ENCODE data around the gene ZFYVE27. TPM values are rescaled to one million over a fixed set of nuclear protein-coding genes. Genes with fewer than 3 reads are reported as not detected.

The ZFYVE27 gene
- total and polyA plus RNA-seq, 2 experiments from 2014 or later: 17.2 to 32.6 TPM

GRCh38 chr10:97743169-97743943 lies 6.4 kb downstream of the ZFYVE27 start:
- WGBS, 2 experiments (ENCODE audit: low coverage in 1 of 2, low lambda C conversion rate in 2 of 2, missing lambda C conversion rate in 2 of 2): 88 to 91% methylated on average over 10 of the region's 10 CpGs
- Histone ChIP-seq H3K4me1 (ENCODE audit: insufficient read depth) (peaks cover 5% of the 10 kb centered on the region), H2AFZ (no peak overlapping the region), H3K4me3 (no peak overlapping the region), H4K20me1 (ENCODE audit: insufficient read depth) (0 out of 2 replicates have a peak, but pooled peaks cover 5% of the 10 kb centered on the region), H3K79me2 (ENCODE audit: insufficient read depth) (peaks cover 80% of the 10 kb centered on the region), H3K36me3 (ENCODE audit: low read depth) (peaks cover 32% of the 10 kb centered on the region), H3K27ac (no peak overlapping the region), H3F3A (ENCODE audit: insufficient read depth) (no peaks in the 10 kb centered on the region), H3K9me3 (ENCODE audit: low read depth) (no peaks in the 10 kb centered on the region), H3K4me2 (ENCODE audit: unreplicated experiment) (no peak overlapping the region), H3K9ac (no peak overlapping the region), H3K9me2 (ENCODE audit: insufficient read depth) (no peaks in the 10 kb centered on the region), H3K27me3 (replicated peaks; ENCODE audit: insufficient read depth) (no peaks in the 10 kb centered on the region)
- no peak for TF ChIP-seq EZH2phosphoT487 (IDR thresholded peaks at IDR 0.05; ENCODE audit: insufficient read depth, low read depth)
- no peak for TF ChIP-seq EZH2 (IDR thresholded peaks at IDR 0.05; ENCODE audit: insufficient read depth, poor library complexity, severe bottlenecking)
- in situ Hi-C loops (cut with MboI): no loop called here
- no peak for DNase-seq

GRCh38 chr10:97744405-97745035 lies 7.6 kb downstream of the ZFYVE27 start:
- H3K36me3 ChIP-seq (ENCODE audit: low read depth): peaks cover 37% of the 10 kb centered on the region
- no peak for DNase-seq

GRCh38 chr10:97747573-97747972 lies 10.6 kb downstream of the ZFYVE27 start:
- in situ Hi-C loops (cut with MboI): no loop called here
- Histone ChIP-seq H4K20me1 (ENCODE audit: insufficient read depth) (no peaks in the 10 kb centered on the region), H3K36me3 (ENCODE audit: low read depth) (peaks cover 56% of the 10 kb centered on the region), H3K4me3 (no peak overlapping the region), H3K4me1 (ENCODE audit: insufficient read depth) (no peaks in the 10 kb centered on the region), H3K27ac (no peak overlapping the region), H3K79me2 (ENCODE audit: insufficient read depth) (peaks cover 45% of the 10 kb centered on the region), H3K4me2 (ENCODE audit: unreplicated experiment) (no peak overlapping the region), H3K9me2 (ENCODE audit: insufficient read depth) (no peaks in the 10 kb centered on the region), H3K27me3 (replicated peaks; ENCODE audit: insufficient read depth) (no peaks in the 10 kb centered on the region), H3K9me3 (ENCODE audit: low read depth) (no peaks in the 10 kb centered on the region), H3F3A (ENCODE audit: insufficient read depth) (no peaks in the 10 kb centered on the region), H2AFZ (no peak overlapping the region), H3K9ac (no peak overlapping the region)
- DNase-seq: no peak
- TF ChIP-seq EZH2phosphoT487 (IDR thresholded peaks at IDR 0.05; ENCODE audit: insufficient read depth, low read depth): no peak
- TF ChIP-seq EZH2 (IDR thresholded peaks at IDR 0.05; ENCODE audit: insufficient read depth, poor library complexity, severe bottlenecking): no peak
- WGBS, 2 experiments (ENCODE audit: low coverage in 1 of 2, low lambda C conversion rate in 2 of 2, missing lambda C conversion rate in 2 of 2): 100% methylated on average over 1 of the region's 1 CpG

More at GRCh38 chr10:97744405-97745035, 7.6 kb downstream of the ZFYVE27 start:
- Histone ChIP-seq H3K9me2 (ENCODE audit: insufficient read depth) (no peaks in the 10 kb centered on the region), H4K20me1 (ENCODE audit: insufficient read depth) (0 out of 2 replicates have a peak, but pooled peaks cover 5% of the 10 kb centered on the region), H3K4me3 (no peak overlapping the region), H2AFZ (no peak overlapping the region), H3F3A (ENCODE audit: insufficient read depth) (no peaks in the 10 kb centered on the region), H3K4me2 (ENCODE audit: unreplicated experiment) (no peak overlapping the region), H3K27ac (no peak overlapping the region), H3K9ac (no peak overlapping the region), H3K27me3 (replicated peaks; ENCODE audit: insufficient read depth) (no peaks in the 10 kb centered on the region), H3K4me1 (ENCODE audit: insufficient read depth) (no peaks in the 10 kb centered on the region), H3K79me2 (ENCODE audit: insufficient read depth) (peaks cover 75% of the 10 kb centered on the region), H3K9me3 (ENCODE audit: low read depth) (no peaks in the 10 kb centered on the region)
- 93 to 96% methylated on average over 14 to 15 of the region's 15 CpGs for WGBS, 2 experiments (ENCODE audit: low coverage in 1 of 2, low lambda C conversion rate in 2 of 2, missing lambda C conversion rate in 2 of 2)
- TF ChIP-seq EZH2 (IDR thresholded peaks at IDR 0.05; ENCODE audit: insufficient read depth, poor library complexity, severe bottlenecking): no peak
- TF ChIP-seq EZH2phosphoT487 (IDR thresholded peaks at IDR 0.05; ENCODE audit: insufficient read depth, low read depth): no peak
- in situ Hi-C loops (cut with MboI): no loop called here

GRCh38 chr10:97748116-97748515 lies 11.2 kb downstream of the ZFYVE27 start:
- DNase-seq: no peak
- H3K4me3 ChIP-seq: no peak overlapping the region
- H4K20me1 ChIP-seq (ENCODE audit: insufficient read depth): no peaks in the 10 kb centered on the region
- no peaks in the 10 kb centered on the region for H3K4me1 ChIP-seq (ENCODE audit: insufficient read depth)
- no peak overlapping the region for H3K9ac ChIP-seq
- H2AFZ ChIP-seq: no peak overlapping the region
- no peaks in the 10 kb centered on the region for H3K9me2 ChIP-seq (ENCODE audit: insufficient read depth)
- H3K27me3 ChIP-seq (replicated peaks; ENCODE audit: insufficient read depth): no peaks in the 10 kb centered on the region
- peaks cover 39% of the 10 kb centered on the region for H3K79me2 ChIP-seq (ENCODE audit: insufficient read depth)
- no peak overlapping the region for H3K4me2 ChIP-seq (ENCODE audit: unreplicated experiment)
- H3F3A ChIP-seq (ENCODE audit: insufficient read depth): no peaks in the 10 kb centered on the region
- no peak for TF ChIP-seq EZH2phosphoT487 (IDR thresholded peaks at IDR 0.05; ENCODE audit: insufficient read depth, low read depth)
- TF ChIP-seq EZH2 (IDR thresholded peaks at IDR 0.05; ENCODE audit: insufficient read depth, poor library complexity, severe bottlenecking): no peak
- H3K27ac ChIP-seq: no peak overlapping the region
- H3K36me3 ChIP-seq (ENCODE audit: low read depth): peaks cover 59% of the 10 kb centered on the region
- H3K9me3 ChIP-seq (ENCODE audit: low read depth): no peaks in the 10 kb centered on the region
- 80 to 85% methylated on average over 10 of the region's 10 CpGs for WGBS, 2 experiments (ENCODE audit: low coverage in 1 of 2, low lambda C conversion rate in 2 of 2, missing lambda C conversion rate in 2 of 2)
- in situ Hi-C loops (cut with MboI): no loop called here

Measured in GM23248 (cell line).